ENCODE results near the gene S1PR1.

S1PR1 gene

DNA sequence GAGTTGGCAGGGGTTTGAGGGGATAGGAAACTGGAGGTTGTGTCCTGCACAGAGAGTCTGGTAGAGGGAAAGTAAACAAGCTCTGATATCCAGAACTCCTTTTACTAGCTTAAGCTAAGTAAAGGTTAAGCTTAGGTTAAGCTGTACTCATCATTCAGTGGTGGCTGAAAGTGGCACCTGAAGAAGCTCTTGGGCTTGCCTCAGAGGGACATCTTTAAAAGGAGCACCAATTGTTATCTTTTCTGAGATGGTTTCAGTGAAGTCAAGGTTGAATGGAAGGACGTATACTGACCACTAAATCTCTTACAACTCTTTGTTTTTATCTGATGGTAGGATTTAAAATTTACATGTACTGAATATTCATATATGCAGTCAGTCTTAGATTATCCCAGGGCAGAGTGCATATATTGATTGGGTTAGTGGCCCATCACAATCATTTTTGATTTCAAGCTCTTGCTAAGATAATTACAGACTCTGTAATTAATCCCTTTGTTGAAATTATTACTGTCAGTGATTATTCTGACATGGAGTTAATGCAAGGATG is 43.3 kb downstream of the S1PR1 start:
- DNase-seq (ENCODE audit: low spot score) = no peak

GRCh38 chr1:101280942-101281654 is 44.3 kb downstream of the S1PR1 start:
- DNase-seq (ENCODE audit: low spot score) = no peak

GRCh38 chr1:101281751-101282150 is 44.9 kb downstream of the S1PR1 start:
- no peak for DNase-seq (ENCODE audit: low spot score)

DNA sequence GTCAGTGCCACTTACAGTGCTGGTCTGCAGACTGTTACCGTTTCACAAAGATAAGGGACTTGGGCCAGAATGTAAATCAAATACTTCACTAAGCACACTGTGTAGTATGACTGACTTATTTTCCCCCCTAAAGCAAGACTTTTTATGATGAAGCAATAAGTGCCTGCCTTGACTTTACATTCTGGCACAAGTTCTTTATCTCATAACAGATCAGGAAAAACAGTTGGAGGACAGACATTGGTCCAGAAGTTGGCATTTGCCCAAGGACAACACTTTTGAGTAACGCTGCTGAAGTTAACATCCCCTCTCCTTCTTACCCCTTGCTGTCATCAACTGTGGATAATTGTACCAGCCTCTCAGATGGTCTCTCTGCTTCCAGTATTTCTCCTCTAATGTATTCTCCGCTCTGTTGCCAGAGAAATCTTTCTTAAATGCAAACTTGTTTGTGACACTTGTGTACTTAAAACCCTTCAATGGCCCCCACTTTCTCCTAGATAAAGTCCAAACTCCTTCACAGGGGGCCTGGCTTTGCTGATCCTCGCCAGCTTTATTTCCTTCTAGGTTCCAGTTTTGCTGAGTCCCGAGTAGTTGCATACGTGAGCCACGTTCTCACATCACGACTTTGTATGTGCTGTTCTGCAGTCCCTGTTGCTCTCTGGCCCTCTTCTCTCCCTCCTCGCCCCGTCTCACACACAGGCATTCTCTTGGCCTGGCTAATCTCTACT is 45.7 kb downstream of the S1PR1 start:
- no peak for DNase-seq (ENCODE audit: low spot score)

DNA sequence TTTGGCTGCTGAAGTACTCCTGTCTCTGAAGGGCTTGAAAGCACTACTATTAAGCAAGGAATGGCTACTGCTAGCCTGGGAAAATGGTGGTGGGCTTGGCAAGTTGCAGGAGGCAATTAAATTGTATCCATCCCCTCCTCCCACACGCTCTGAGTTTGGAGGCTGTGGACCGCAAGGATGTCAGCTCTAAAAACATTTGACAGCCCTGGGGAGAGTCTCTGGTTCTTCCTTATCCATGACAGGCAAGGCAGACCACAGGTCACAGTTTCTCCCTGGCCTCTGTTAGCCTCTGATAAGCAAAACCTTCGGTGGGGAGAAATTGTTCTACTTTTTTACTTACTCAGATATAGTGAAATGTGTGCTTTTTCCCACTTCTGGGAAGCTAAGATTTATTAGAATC is 46.6 kb downstream of the S1PR1 start:
- DNase-seq (ENCODE audit: low spot score) = no peak

GRCh38 chr1:101284021-101284420 is 47.2 kb downstream of the S1PR1 start:
- no peak for DNase-seq (ENCODE audit: low spot score)

DNA sequence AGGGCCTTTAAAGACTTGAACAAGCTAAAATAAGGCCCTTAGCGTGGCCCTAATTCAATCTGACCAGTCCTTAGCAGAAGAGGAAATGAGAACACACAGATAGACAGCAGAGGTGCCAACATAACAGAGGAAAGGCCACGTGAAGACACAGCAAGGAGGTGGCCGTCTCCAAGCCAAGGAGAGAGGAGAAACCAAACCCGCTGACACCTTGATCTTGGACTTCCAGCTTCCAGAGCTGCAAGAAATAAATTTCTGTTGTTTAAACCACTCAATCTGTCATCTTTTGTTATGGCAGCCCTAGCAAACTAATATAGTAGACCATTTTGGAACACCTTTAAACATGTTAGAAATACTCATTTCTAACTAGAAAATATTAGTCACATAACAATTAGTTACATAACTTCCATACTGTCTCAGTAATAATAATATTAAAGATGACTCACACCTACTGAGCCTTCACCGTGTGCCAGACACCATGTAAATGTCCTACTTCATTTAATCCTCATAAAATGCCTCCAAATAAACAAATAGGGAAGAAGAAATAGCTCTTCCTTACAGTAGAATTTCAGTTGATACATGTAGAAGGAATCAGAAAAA is 47.9 kb downstream of the S1PR1 start:
- no peak for DNase-seq (ENCODE audit: low spot score)

- no peak for DNase-seq (ENCODE audit: low spot score)
Measured at GRCh38 chr1:101285922-101286570, 49.2 kb downstream of the S1PR1 start.

DNA sequence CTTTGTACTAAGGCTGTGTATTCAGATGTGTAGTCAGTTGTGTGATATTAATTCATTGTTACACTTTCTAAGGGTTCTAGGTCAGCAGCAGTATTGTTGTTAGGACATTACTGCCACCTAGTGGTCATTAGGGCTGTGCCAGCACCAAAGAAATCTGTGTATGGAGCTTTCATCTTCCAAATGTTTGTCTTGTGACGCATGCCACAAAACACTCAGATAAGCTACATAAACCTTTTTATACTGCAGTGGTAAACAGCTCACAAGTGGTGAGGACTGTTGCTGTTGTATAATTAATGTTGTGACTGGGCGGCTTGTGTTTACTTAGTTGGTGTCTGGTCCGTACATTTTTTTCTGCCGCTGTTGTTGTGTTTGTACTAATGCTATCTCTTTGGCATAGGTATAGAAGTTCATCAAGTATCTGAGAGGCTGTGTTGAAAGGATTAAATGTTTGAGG is 51.7 kb downstream of the S1PR1 start:
- peak; percentile 72 for DNase-seq (ENCODE audit: low spot score)

- no peak for DNase-seq (ENCODE audit: low spot score)
Measured at GRCh38 chr1:101290119-101290921, 53.5 kb downstream of the S1PR1 start.
